Neural cell (in vitro differentiated cells): ENCODE results near the gene GABRR1.

Experiments
- EP300 ChIP-seq: fragments of 450-650 bp; conservative IDR thresholded peaks from 2 replicates; pipeline ENCODE4 v1.6.1; 2014; ENCODE audit warnings: antibody characterized with exemption, mild to moderate bottlenecking, moderate library complexity; ENCODE audit not compliant: poor library complexity, severe bottlenecking
- EZH2 ChIP-seq: fragments of 200-600, 300-800 bp; shearing (Covaris generic), sonication (generic); IDR thresholded peaks from 2 replicates; pipeline ENCODE4 v1.6.1; 2014; ENCODE audit warnings: antibody characterized with exemption, low read length, borderline replicate concordance, mild to moderate bottlenecking; ENCODE audit not compliant: insufficient read depth, poor library complexity, severe bottlenecking
- MXI1 ChIP-seq: fragments of 450-650 bp; conservative IDR thresholded peaks from 2 replicates; pipeline ENCODE4 v1.6.1; 2014; ENCODE audit warnings: antibody characterized with exemption, mild to moderate bottlenecking; ENCODE audit not compliant: poor library complexity, severe bottlenecking
- POLR2AphosphoS5 ChIP-seq: IDR thresholded peaks from 2 replicates; pipeline ENCODE4 v1.6.1; 2012
- RAD21 ChIP-seq: fragments of 450-650 bp; conservative IDR thresholded peaks from 2 replicates; pipeline ENCODE4 v1.6.1; 2014; ENCODE audit warnings: antibody characterized with exemption, mild to moderate bottlenecking, moderate library complexity
- SMC3 ChIP-seq: fragments of 450-650 bp; conservative IDR thresholded peaks from 2 replicates; pipeline ENCODE4 v1.6.1; 2014; ENCODE audit warnings: antibody characterized with exemption, mild to moderate bottlenecking, moderate library complexity; ENCODE audit not compliant: poor library complexity
- TAF1 ChIP-seq: IDR thresholded peaks from 2 replicates; pipeline ENCODE4 v1.6.1; 2012; ENCODE audit warnings: low read depth
- TF ChIP-seq, protein P1 (sequence below): fragments of 450-650 bp; IDR thresholded peaks from 2 replicates; pipeline ENCODE4 v1.5.1; 2014; ENCODE audit warnings: antibody characterized with exemption, mild to moderate bottlenecking, moderate library complexity; ENCODE audit not compliant: poor library complexity, severe bottlenecking
- TF ChIP-seq, protein P2 (sequence below): IDR thresholded peaks from 2 replicates; pipeline ENCODE4 v1.6.1; 2012; ENCODE audit warnings: borderline replicate concordance

DNA sequence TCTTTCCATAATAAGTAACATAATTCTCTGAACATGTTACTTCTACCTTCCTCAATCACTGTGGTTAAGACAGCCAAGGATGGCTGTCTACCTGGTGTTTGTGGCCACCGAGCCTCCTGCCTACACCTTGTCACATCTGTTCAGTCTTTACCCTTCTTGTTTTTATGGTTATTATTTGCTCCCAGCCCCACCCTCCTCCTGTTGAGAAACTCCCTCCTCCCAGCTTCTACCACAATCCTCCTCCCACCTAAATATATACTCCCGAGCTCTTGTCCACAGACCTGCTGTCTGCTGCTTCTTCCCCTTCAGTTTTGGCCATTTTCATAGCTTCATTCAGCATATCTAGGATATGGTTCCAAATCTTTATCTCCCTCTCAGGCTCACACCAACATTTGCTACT is 35.7 kb upstream of the GABRR1 start:
- no peak for TF ChIP-seq EZH2
- TF ChIP-seq, protein P1, sequence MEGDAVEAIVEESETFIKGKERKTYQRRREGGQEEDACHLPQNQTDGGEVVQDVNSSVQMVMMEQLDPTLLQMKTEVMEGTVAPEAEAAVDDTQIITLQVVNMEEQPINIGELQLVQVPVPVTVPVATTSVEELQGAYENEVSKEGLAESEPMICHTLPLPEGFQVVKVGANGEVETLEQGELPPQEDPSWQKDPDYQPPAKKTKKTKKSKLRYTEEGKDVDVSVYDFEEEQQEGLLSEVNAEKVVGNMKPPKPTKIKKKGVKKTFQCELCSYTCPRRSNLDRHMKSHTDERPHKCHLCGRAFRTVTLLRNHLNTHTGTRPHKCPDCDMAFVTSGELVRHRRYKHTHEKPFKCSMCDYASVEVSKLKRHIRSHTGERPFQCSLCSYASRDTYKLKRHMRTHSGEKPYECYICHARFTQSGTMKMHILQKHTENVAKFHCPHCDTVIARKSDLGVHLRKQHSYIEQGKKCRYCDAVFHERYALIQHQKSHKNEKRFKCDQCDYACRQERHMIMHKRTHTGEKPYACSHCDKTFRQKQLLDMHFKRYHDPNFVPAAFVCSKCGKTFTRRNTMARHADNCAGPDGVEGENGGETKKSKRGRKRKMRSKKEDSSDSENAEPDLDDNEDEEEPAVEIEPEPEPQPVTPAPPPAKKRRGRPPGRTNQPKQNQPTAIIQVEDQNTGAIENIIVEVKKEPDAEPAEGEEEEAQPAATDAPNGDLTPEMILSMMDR: no peak
- TF ChIP-seq, protein P2, sequence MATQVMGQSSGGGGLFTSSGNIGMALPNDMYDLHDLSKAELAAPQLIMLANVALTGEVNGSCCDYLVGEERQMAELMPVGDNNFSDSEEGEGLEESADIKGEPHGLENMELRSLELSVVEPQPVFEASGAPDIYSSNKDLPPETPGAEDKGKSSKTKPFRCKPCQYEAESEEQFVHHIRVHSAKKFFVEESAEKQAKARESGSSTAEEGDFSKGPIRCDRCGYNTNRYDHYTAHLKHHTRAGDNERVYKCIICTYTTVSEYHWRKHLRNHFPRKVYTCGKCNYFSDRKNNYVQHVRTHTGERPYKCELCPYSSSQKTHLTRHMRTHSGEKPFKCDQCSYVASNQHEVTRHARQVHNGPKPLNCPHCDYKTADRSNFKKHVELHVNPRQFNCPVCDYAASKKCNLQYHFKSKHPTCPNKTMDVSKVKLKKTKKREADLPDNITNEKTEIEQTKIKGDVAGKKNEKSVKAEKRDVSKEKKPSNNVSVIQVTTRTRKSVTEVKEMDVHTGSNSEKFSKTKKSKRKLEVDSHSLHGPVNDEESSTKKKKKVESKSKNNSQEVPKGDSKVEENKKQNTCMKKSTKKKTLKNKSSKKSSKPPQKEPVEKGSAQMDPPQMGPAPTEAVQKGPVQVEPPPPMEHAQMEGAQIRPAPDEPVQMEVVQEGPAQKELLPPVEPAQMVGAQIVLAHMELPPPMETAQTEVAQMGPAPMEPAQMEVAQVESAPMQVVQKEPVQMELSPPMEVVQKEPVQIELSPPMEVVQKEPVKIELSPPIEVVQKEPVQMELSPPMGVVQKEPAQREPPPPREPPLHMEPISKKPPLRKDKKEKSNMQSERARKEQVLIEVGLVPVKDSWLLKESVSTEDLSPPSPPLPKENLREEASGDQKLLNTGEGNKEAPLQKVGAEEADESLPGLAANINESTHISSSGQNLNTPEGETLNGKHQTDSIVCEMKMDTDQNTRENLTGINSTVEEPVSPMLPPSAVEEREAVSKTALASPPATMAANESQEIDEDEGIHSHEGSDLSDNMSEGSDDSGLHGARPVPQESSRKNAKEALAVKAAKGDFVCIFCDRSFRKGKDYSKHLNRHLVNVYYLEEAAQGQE: no peak
- no peak for TF ChIP-seq TAF1
- no peak for TF ChIP-seq EP300
- TF ChIP-seq POLR2AphosphoS5: no peak
- TF ChIP-seq RAD21: no peak
- no peak for TF ChIP-seq SMC3
- TF ChIP-seq MXI1: no peak
